Upper lobe of left lung (tissue), 6 donors: ENCODE measurements around the gene ARAP2. TPM values are rescaled to one million over a fixed set of nuclear protein-coding genes. Genes with fewer than 3 reads are reported as not detected.

Experiments used
- ATAC-seq, 2 donors: fragments of 200-7000 bp; cut with Tn5 transposase; one replicate each; pipeline ENCODE4 v1.9.1; 2022; ENCODE audit warnings: mild to moderate bottlenecking in 2 of 2, moderate library complexity in 2 of 2; ENCODE audit not compliant: low FRiP score in 2 of 2
- DNase-seq, 2 donors: peaks; one replicate each; pipeline ENCODE4 v3.0.0-alpha.2; 2019 to 2020
- H3K27ac ChIP-seq, 4 donors: fragments of 200-600 bp; sonication (generic); one replicate each; pipeline ENCODE4 v1.5.1; 2016 to 2019
- H3K27me3 ChIP-seq, 4 donors: fragments of 200-600 bp; sonication (generic); one replicate each; pipeline ENCODE4 v1.5.1; 2017 to 2019
- H3K36me3 ChIP-seq, 4 donors: fragments of 200-600 bp; sonication (generic); one replicate each; pipeline ENCODE4 v1.5.1; 2016 to 2019
- H3K4me1 ChIP-seq, 4 donors: fragments of 200-600 bp; sonication (generic); one replicate each; pipeline ENCODE4 v1.5.1; 2018 to 2019
- H3K4me3 ChIP-seq, 4 donors: fragments of 200-600 bp; sonication (generic); one replicate each; pipeline ENCODE4 v1.5.1; 2017 to 2019; ENCODE audit warnings: mild to moderate bottlenecking in 2 of 4, moderate library complexity in 1 of 4
- H3K9me3 ChIP-seq, 4 donors: fragments of 200-600 bp; sonication (generic); one replicate each; pipeline ENCODE4 v1.5.1; 2018 to 2019
- EP300 ChIP-seq, 4 donors: sonication (generic); formaldehyde crosslinking; IDR thresholded peaks; one replicate each; pipeline ENCODE4 v1.5.1; 2017; ENCODE audit warnings: antibody characterized with exemption in 4 of 4, control low read depth in 2 of 4
- POLR2A ChIP-seq, 4 donors: fragments of 450-650 bp; IDR thresholded peaks; one replicate each; pipeline ENCODE4 v1.5.1; 2016 to 2017; ENCODE audit warnings: antibody characterized with exemption in 4 of 4, mild to moderate bottlenecking in 2 of 4
- POLR2AphosphoS5 ChIP-seq, 2 donors: sonication (generic); formaldehyde crosslinking; IDR thresholded peaks; one replicate each; pipeline ENCODE4 v1.5.1; 2017; ENCODE audit warnings: antibody characterized with exemption in 2 of 2
- WGBS, 2 donors: methylation state at CpG; one replicate each; pipeline ENCODE4 v1.1.5; 2017 to 2018; 5-methylcytosine and 5-hydroxymethylcytosine counted together
- total RNA-seq, 6 donors: library from RNA; depleted of rRNA in 4 of 6; stranded (reverse); fragments of >200 nt in 4 of 6; gene quantifications; one replicate each; pipeline versions ENCODE4 v1.1.0 to v1.2.1, GENCODE V29; 2016 to 2021
- TF ChIP-seq, protein P1 (sequence below), 6 experiments: fragments of 450-650 bp in 4 of 6; fragments of 200-600 bp in 2 of 6; sonication (generic) in 2 of 6; IDR thresholded peaks; one replicate each; pipeline ENCODE4 v1.5.1; 2016 to 2019; ENCODE audit warnings: antibody characterized with exemption in 6 of 6
- donor health status: DM: no; HTN: no; CAD: no; lungs with moderate emphysema.
- donor health status: DM: no; HTN: yes; CAD: no; lungs with severe emphysema.

ARAP2 gene
- total RNA-seq, 6 donors from 2014 or later = 35.6 to 270 (median 95.2) TPM

DNA sequence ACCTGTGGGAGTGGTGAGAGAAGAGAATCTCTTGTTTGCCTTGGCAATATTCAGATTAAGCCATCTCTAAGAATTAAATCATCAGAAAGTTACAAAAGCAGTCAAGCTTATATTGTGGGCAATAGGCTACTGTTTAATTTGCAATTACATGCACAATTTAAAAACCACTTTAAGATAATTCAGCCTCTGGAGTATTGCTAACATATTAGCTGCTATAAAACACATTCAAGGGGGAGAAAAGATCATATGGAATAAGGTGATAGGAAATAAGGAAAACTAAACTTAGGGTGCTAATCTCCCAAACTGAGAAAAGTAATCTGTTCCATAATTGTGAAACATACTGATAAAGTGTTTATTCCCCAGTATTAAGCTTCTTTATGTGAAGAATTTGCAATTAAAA is 103.9 kb downstream of the ARAP2 start:
- Histone ChIP-seq H3K4me1 (no peaks in the 10 kb centered on the region), H3K36me3 (peaks cover 0 to 4% (median 0%) of the 10 kb centered on the region in 4 donors), H3K4me3 (no peak overlapping the region), H3K9me3 (no peaks in the 10 kb centered on the region), H3K27me3 (no peaks in the 10 kb centered on the region), H3K27ac (no peak overlapping the region)
- DNase-seq (no peak), ATAC-seq (no peak)
- no peak for TF ChIP-seq POLR2AphosphoS5 (IDR thresholded peaks at IDR 0.05)

DNA sequence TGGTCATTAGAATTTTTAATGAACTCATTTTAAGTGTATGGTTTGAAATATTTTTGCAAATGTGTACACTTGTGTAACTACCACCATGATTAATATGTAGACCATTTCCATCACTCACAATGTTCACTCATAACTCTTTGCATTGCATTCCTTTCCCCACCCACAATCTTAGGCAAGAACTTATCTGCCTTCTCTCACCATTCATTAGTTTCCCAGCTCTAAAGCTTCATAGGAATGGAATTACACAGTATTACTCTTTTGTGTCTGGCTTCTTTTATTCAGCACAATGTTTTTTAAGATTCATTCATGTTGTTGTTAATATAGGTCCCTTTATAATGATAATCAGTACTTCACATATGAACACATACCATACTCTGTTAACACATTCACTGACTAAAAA is 106.1 kb downstream of the ARAP2 start:
- Histone ChIP-seq H3K27me3 (no peaks in the 10 kb centered on the region), H3K4me1 (no peaks in the 10 kb centered on the region), H3K36me3 (peaks cover 0 to 5% (median 0%) of the 10 kb centered on the region in 4 donors), H3K4me3 (no peak overlapping the region), H3K9me3 (no peaks in the 10 kb centered on the region), H3K27ac (no peak overlapping the region)
- no peak for DNase-seq
- TF ChIP-seq POLR2A (IDR thresholded peaks at IDR 0.05) (no peak), POLR2AphosphoS5 (IDR thresholded peaks at IDR 0.05) (no peak), EP300 (IDR thresholded peaks at IDR 0.05) (no peak)
- TF ChIP-seq, protein P1, sequence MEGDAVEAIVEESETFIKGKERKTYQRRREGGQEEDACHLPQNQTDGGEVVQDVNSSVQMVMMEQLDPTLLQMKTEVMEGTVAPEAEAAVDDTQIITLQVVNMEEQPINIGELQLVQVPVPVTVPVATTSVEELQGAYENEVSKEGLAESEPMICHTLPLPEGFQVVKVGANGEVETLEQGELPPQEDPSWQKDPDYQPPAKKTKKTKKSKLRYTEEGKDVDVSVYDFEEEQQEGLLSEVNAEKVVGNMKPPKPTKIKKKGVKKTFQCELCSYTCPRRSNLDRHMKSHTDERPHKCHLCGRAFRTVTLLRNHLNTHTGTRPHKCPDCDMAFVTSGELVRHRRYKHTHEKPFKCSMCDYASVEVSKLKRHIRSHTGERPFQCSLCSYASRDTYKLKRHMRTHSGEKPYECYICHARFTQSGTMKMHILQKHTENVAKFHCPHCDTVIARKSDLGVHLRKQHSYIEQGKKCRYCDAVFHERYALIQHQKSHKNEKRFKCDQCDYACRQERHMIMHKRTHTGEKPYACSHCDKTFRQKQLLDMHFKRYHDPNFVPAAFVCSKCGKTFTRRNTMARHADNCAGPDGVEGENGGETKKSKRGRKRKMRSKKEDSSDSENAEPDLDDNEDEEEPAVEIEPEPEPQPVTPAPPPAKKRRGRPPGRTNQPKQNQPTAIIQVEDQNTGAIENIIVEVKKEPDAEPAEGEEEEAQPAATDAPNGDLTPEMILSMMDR (IDR thresholded peaks at IDR 0.05) = no peak
- no peak for ATAC-seq

DNA sequence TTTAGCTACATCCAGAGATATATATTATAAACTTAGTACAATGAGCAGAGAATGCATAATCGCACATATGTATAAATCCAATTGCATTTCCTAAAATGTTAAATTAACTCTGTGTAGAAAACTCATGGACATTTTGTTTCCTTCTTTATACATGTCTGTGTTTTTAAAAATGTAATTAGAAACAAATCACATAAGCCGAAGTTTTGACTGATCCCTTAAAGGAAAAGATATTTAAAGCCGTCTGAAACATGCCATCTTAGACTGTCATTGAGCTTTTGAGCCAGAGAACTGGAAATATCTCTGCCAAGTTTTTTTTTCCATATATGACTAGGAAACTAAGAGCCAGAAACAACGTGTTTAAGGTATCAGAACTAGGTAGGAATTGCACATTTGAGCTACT is 107.0 kb downstream of the ARAP2 start:
- TF ChIP-seq POLR2A (IDR thresholded peaks at IDR 0.05) (no peak), POLR2AphosphoS5 (IDR thresholded peaks at IDR 0.05) (no peak), EP300 (IDR thresholded peaks at IDR 0.05) (no peak)
- TF ChIP-seq, protein P1 (IDR thresholded peaks at IDR 0.05) = no peak
- ATAC-seq = no peak
- WGBS, 2 donors = 75 to 80% methylated on average over 4 of the region's 4 CpGs
- Histone ChIP-seq H3K36me3 (peaks cover 0 to 10% (median 0%) of the 10 kb centered on the region in 4 donors), H3K27ac (no peak overlapping the region), H3K4me3 (no peak overlapping the region), H3K4me1 (no peaks in the 10 kb centered on the region), H3K27me3 (no peaks in the 10 kb centered on the region), H3K9me3 (no peaks in the 10 kb centered on the region)
- DNase-seq = no peak

DNA sequence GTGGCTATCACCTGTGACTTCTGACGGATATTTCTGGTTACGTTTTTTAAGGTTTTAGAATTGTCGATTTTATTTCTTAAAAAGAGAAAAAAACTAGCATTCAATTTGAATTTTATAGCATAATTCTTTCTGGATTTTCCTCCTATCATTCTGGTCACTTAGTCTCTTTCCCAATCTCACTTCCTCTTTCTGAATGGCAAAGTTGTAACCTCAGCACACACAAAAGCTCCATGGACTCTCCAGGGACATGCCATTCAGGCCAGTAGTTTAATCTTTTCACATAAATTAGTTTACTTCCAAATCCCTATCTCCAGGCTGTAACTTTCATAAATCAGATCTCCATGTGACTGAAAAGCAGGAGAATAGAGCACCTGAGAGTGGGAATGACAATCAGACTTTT is 110.7 kb downstream of the ARAP2 start:
- Histone ChIP-seq H3K27ac (no peak overlapping the region), H3K4me1 (no peaks in the 10 kb centered on the region), H3K27me3 (no peaks in the 10 kb centered on the region), H3K4me3 (no peak overlapping the region), H3K36me3 (peaks cover 0 to 10% (median 0%) of the 10 kb centered on the region in 4 donors), H3K9me3 (no peaks in the 10 kb centered on the region)
- DNase-seq (no peak), ATAC-seq (no peak)
- 91 to 94% methylated on average over 3 of the region's 3 CpGs for WGBS, 2 donors
- no peak for TF ChIP-seq EP300 (IDR thresholded peaks at IDR 0.05)
- TF ChIP-seq, protein P1 (IDR thresholded peaks at IDR 0.05) = no peak
- no peak for TF ChIP-seq POLR2A (IDR thresholded peaks at IDR 0.05)
- TF ChIP-seq POLR2AphosphoS5 (IDR thresholded peaks at IDR 0.05) = no peak

DNA sequence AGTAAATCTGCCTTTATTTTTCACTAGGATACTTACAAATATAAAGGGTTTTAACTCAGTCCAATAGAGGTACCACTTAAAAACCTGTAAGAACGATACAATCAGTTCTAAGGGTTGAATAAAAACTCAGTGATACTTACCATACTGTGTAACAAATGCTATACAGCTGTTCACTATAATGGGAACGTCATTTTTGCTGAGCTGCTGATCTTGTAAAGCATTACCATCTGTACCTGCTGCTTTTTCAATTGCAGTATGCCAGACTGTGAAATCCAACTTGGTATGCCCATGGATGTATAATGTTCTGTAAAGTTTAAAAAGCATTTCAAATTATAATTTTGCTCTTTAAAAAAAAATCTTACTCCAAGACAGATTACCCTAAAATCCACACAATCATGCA is 111.2 kb downstream of the ARAP2 start:
- Histone ChIP-seq H3K27ac (no peak overlapping the region), H3K36me3 (peaks cover 0 to 10% (median 0%) of the 10 kb centered on the region in 4 donors), H3K27me3 (no peaks in the 10 kb centered on the region), H3K4me3 (no peak overlapping the region), H3K9me3 (no peaks in the 10 kb centered on the region), H3K4me1 (no peaks in the 10 kb centered on the region)
- DNase-seq = no peak
- 77 to 89% methylated on average over 2 of the region's 2 CpGs for WGBS, 2 donors
- ATAC-seq = no peak
- TF ChIP-seq POLR2A (IDR thresholded peaks at IDR 0.05) = no peak

DNA sequence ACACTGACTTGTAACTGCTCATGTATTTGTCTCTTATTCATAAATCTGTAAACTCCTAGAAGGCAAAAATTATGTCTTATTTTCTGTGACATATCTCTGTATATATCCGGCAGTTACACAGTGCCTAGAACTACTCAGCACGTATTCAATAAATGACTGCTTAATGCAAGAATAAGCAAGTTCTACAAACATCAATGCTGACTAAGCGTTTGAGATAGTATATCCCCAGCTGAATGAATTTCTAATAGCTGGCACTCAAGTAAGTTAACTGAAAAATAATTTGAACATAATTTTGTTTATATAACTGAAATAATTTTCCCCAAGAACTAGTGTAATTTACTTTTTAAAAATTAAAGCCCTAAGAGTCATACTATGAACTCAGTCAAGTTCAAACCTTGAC is 113.7 kb downstream of the ARAP2 start:
- Histone ChIP-seq H3K27ac (no peak overlapping the region), H3K4me3 (no peak overlapping the region), H3K27me3 (no peaks in the 10 kb centered on the region), H3K9me3 (no peaks in the 10 kb centered on the region), H3K4me1 (no peaks in the 10 kb centered on the region), H3K36me3 (peaks cover 0 to 11% (median 3%) of the 10 kb centered on the region in 4 donors)
- no peak for TF ChIP-seq POLR2AphosphoS5 (IDR thresholded peaks at IDR 0.05)
- no peak for TF ChIP-seq POLR2A (IDR thresholded peaks at IDR 0.05)
- TF ChIP-seq, protein P1 (IDR thresholded peaks at IDR 0.05) = no peak
- no peak for TF ChIP-seq EP300 (IDR thresholded peaks at IDR 0.05)
- no peak for DNase-seq
- ATAC-seq = no peak
- WGBS, 2 donors = 86 to 91% methylated on average over 3 of the region's 3 CpGs
